ENCODE measurements around the gene MAP1LC3B2. TPM values are rescaled to one million over a fixed set of nuclear protein-coding genes. Genes with fewer than 3 reads are reported as not detected.

MAP1LC3B2 gene
- total RNA-seq, 1 donor from 2014 or later = not detected

- no peak overlapping the region for H3K27ac Mint-ChIP-seq (ENCODE audit: unreplicated experiment)
- no peaks in the 10 kb centered on the region for H3K9me3 Mint-ChIP-seq (ENCODE audit: unreplicated experiment)
- H3K4me3 Mint-ChIP-seq (ENCODE audit: unreplicated experiment) = no peak overlapping the region
- H3K27me3 Mint-ChIP-seq (ENCODE audit: unreplicated experiment) = peaks cover 9% of the 10 kb centered on the region
- H3K36me3 Mint-ChIP-seq (ENCODE audit: low read depth, unreplicated experiment) = no peaks in the 10 kb centered on the region
- TF ChIP-seq CTCF (IDR thresholded peaks at IDR 0.05; ENCODE audit: unreplicated experiment) = no peak
- H3K4me1 Mint-ChIP-seq (ENCODE audit: unreplicated experiment) = peaks cover 36% of the 10 kb centered on the region
- no peak for DNase-seq (ENCODE audit: low spot score)
These were observed 47.2 kb downstream of the MAP1LC3B2 start for GRCh38 chr12:116606397-116606796.

- TF ChIP-seq CTCF (IDR thresholded peaks at IDR 0.05; ENCODE audit: unreplicated experiment) = no peak
- no peak for DNase-seq (ENCODE audit: low spot score)
- Mint-ChIP-seq H3K4me3 (ENCODE audit: unreplicated experiment) (no peak overlapping the region), H3K9me3 (ENCODE audit: unreplicated experiment) (no peaks in the 10 kb centered on the region), H3K36me3 (ENCODE audit: low read depth, unreplicated experiment) (no peaks in the 10 kb centered on the region), H3K4me1 (ENCODE audit: unreplicated experiment) (peaks cover 32% of the 10 kb centered on the region), H3K27me3 (ENCODE audit: unreplicated experiment) (peaks cover 8% of the 10 kb centered on the region), H3K27ac (ENCODE audit: unreplicated experiment) (no peak overlapping the region)
These were observed 47.9 kb downstream of the MAP1LC3B2 start for GRCh38 chr12:116607039-116607438.

GRCh38 chr12:116609319-116610114 lies 50.3 kb downstream of the MAP1LC3B2 start:
- no peak overlapping the region for H3K27ac Mint-ChIP-seq (ENCODE audit: unreplicated experiment)
- TF ChIP-seq CTCF (IDR thresholded peaks at IDR 0.05; ENCODE audit: unreplicated experiment) = peak; percentile 32
- no peaks in the 10 kb centered on the region for H3K9me3 Mint-ChIP-seq (ENCODE audit: unreplicated experiment)
- H3K27me3 Mint-ChIP-seq (ENCODE audit: unreplicated experiment) = peaks cover 10% of the 10 kb centered on the region
- H3K4me1 Mint-ChIP-seq (ENCODE audit: unreplicated experiment) = peaks cover 11% of the 10 kb centered on the region
- peak; percentile 50 for DNase-seq (ENCODE audit: low spot score)
- no peaks in the 10 kb centered on the region for H3K36me3 Mint-ChIP-seq (ENCODE audit: low read depth, unreplicated experiment)
- no peak overlapping the region for H3K4me3 Mint-ChIP-seq (ENCODE audit: unreplicated experiment)

GRCh38 chr12:116610971-116611541 lies 51.9 kb downstream of the MAP1LC3B2 start:
- DNase-seq (ENCODE audit: low spot score) = no peak
- Mint-ChIP-seq H3K4me3 (ENCODE audit: unreplicated experiment) (no peak overlapping the region), H3K27ac (ENCODE audit: unreplicated experiment) (no peak overlapping the region), H3K36me3 (ENCODE audit: low read depth, unreplicated experiment) (no peaks in the 10 kb centered on the region), H3K27me3 (ENCODE audit: unreplicated experiment) (peaks cover 6% of the 10 kb centered on the region), H3K9me3 (ENCODE audit: unreplicated experiment) (no peaks in the 10 kb centered on the region), H3K4me1 (ENCODE audit: unreplicated experiment) (no peaks in the 10 kb centered on the region)
- TF ChIP-seq CTCF (IDR thresholded peaks at IDR 0.05; ENCODE audit: unreplicated experiment) = no peak

- no peak for DNase-seq (ENCODE audit: low spot score)
- TF ChIP-seq CTCF (IDR thresholded peaks at IDR 0.05; ENCODE audit: unreplicated experiment) = no peak
- H3K27me3 Mint-ChIP-seq (ENCODE audit: unreplicated experiment) = peaks cover 6% of the 10 kb centered on the region
These were observed 53.3 kb downstream of the MAP1LC3B2 start for GRCh38 chr12:116612436-116612835.

More at GRCh38 chr12:116612436-116612835, 53.3 kb downstream of the MAP1LC3B2 start:
- no peak overlapping the region for H3K4me3 Mint-ChIP-seq (ENCODE audit: unreplicated experiment)
- H3K4me1 Mint-ChIP-seq (ENCODE audit: unreplicated experiment) = no peaks in the 10 kb centered on the region
- no peaks in the 10 kb centered on the region for H3K9me3 Mint-ChIP-seq (ENCODE audit: unreplicated experiment)
- no peaks in the 10 kb centered on the region for H3K36me3 Mint-ChIP-seq (ENCODE audit: low read depth, unreplicated experiment)
- H3K27ac Mint-ChIP-seq (ENCODE audit: unreplicated experiment) = no peak overlapping the region

All from endothelial cell (in vitro differentiated cells).